Activated naive CD8-positive, alpha-beta T cell (primary cell): ENCODE data around the gene SEZ6.

Experiments
- H3K27ac Mint-ChIP-seq: one replicate; pipeline ENCODE4 v1.8.0; 2021; ENCODE audit warnings: mixed read lengths
- H3K27me3 Mint-ChIP-seq: one replicate; pipeline ENCODE4 v1.8.0; 2021; ENCODE audit warnings: mixed read lengths
- H3K36me3 Mint-ChIP-seq: one replicate; pipeline ENCODE4 v1.8.0; 2021; ENCODE audit warnings: mixed read lengths
- H3K4me1 Mint-ChIP-seq: one replicate; pipeline ENCODE4 v1.8.0; 2021; ENCODE audit warnings: low read depth, mixed read lengths
- H3K4me3 Mint-ChIP-seq: one replicate; pipeline ENCODE4 v1.8.0; 2021; ENCODE audit warnings: mild to moderate bottlenecking, mixed read lengths
- H3K9me3 Mint-ChIP-seq: one replicate; pipeline ENCODE4 v1.8.0; 2021; ENCODE audit warnings: low read depth, mixed read lengths

Gene SEZ6

DNA sequence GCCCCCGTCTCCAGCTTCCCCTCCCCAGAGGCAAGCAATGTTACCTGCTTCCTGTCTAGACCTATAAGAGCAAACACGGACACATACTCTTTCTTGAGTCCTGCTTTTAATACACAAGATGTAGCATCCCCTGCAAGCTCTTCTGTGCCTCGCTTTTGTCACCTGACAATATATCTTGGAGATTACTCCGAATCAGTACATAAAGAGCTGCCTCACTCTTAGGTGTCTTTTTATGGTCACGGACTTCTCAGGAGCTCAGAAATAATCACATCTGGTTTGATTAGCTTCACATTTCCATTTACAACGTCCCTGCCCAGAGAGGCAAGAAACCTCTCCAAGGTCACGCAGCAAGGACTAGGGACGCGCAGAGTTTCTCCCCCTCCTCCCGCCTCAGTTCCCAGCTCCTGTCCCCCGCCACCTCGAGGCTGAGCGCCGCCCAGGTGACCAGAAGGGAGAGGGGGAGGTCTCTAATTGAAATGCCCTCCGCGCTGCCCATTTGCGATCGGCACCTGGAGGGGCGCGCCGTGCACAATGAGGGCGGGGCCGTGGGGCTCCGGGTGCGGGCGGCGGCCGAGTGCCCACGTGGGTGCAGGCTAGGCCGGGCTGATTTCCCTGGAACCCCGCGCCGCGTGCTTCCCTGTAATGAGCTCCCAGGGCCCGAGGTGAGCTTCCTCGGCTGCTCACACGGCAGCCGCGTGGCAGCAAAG, 13.8 kb upstream of the SEZ6 start:
- Mint-ChIP-seq H3K36me3 (peaks cover 3% of the 10 kb centered on the region), H3K4me3 (peak overlapping the region; percentile 40), H3K9me3 (no peaks in the 10 kb centered on the region), H3K27ac (no peak overlapping the region), H3K27me3 (peaks cover 34% of the 10 kb centered on the region), H3K4me1 (peaks cover 13% of the 10 kb centered on the region)

DNA sequence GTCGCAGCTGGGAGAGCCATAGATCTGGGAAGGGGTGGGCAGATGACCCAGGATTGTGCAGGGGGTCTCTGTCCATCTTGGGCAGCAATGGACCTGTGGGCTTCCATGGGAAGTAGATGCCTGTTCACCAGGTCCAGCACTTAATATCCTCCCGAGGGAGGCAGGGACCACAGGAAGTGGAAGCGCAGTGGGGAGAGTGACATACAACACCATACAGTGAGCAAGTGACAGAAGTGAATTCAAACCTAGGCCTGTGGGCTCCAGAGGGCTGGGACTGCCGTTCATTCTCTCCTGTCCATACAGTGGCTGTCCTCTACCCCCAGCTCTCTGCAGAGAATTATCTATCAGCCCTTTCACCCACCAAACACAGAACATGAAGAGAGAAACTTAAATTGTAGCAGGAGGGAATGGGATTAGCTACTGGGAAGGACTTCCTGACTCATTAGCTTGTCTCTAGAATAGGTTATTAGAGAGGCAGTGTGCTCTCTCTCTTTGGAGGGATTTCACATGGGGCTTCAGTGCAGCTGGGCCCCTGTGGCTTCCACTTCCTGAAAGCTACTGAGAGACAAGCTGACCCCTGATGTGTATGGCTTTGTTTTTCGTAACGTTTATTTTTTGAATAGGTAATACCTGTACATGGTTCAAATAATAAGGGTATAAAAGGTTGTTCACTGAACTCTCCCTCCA, 13.1 kb upstream of the SEZ6 start:
- peaks cover 3% of the 10 kb centered on the region for H3K36me3 Mint-ChIP-seq
- peaks cover 30% of the 10 kb centered on the region for H3K27me3 Mint-ChIP-seq
- H3K27ac Mint-ChIP-seq = peak overlapping the region; percentile 54
- H3K4me1 Mint-ChIP-seq = peaks cover 13% of the 10 kb centered on the region
- H3K4me3 Mint-ChIP-seq = peak overlapping the region; percentile 20
- no peaks in the 10 kb centered on the region for H3K9me3 Mint-ChIP-seq

DNA sequence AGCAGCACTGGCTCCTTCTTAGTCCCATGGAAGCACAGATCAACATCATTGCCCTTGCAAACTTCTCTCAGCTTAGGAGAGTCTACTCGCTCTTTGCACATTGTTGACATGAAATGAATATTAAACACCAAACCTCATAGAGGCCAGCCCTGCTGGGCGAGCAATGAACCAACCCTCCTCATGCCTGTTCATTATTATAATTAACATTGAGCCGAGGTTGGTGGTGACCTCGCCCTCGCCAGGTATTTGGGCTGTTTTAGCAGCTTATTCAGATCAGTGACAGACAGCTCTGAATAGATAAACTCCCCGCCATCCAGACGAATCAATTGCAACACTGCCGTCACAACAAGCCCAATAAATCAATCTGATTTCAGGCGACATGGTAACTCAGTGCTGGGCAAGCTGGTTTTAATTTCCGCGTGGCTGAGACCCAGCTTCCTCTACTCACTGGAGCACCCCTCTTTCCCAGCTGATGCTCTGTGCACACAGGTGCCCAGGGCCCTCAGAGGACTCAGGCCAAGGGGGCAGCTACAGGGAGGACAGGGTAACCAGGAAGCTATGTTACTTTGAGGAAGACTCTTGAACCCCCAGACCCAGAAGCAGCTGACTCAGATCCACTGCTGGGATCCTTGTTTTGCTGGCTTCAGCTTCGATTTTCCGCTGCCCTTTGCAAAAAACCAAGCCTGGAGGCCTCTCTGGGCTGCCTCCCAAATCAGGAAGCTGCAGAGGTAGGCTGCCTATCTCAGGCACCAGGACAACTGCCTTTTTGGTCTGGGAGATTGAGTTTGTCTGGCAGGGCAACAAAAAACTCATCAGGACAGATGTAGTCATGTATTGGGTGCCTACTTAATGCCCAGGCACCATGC, 10.7 kb upstream of the SEZ6 start:
- Mint-ChIP-seq H3K27ac (no peak overlapping the region), H3K9me3 (no peaks in the 10 kb centered on the region), H3K36me3 (peaks cover 3% of the 10 kb centered on the region), H3K4me1 (peaks cover 13% of the 10 kb centered on the region), H3K4me3 (no peak overlapping the region), H3K27me3 (peaks cover 22% of the 10 kb centered on the region)

DNA sequence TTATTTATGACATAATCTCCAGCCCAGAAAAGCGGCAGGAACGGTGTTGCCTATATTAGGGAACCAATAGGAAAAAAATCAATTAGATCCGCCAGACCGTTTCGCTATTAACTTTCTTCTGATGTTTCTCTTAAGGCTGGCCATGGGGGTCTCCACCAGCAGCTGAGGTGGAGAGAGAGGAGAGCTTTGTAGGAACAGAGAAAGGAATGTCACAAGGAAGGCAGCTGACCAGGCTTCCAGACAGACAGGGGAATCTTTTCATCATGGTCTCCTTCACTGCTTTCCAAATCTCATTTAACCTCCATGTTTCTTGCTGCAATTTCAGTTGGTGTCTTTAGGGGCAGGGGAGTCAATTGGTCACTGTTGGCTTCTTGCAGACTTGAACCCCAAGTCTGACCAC, 8.9 kb upstream of the SEZ6 start:
- Mint-ChIP-seq H3K27me3 (peaks cover 15% of the 10 kb centered on the region), H3K9me3 (no peaks in the 10 kb centered on the region), H3K4me1 (peaks cover 8% of the 10 kb centered on the region), H3K4me3 (no peak overlapping the region), H3K27ac (no peak overlapping the region), H3K36me3 (no peaks in the 10 kb centered on the region)

GRCh38 chr17:29012535-29012934, 6.7 kb upstream of the SEZ6 start:
- no peak overlapping the region for H3K4me3 Mint-ChIP-seq
- no peaks in the 10 kb centered on the region for H3K36me3 Mint-ChIP-seq
- no peaks in the 10 kb centered on the region for H3K4me1 Mint-ChIP-seq
- no peak overlapping the region for H3K27ac Mint-ChIP-seq
- H3K27me3 Mint-ChIP-seq = peaks cover 11% of the 10 kb centered on the region
- H3K9me3 Mint-ChIP-seq = no peaks in the 10 kb centered on the region

- no peaks in the 10 kb centered on the region for H3K4me1 Mint-ChIP-seq
- H3K4me3 Mint-ChIP-seq = no peak overlapping the region
- no peaks in the 10 kb centered on the region for H3K9me3 Mint-ChIP-seq
- H3K27me3 Mint-ChIP-seq = peaks cover 21% of the 10 kb centered on the region
- H3K36me3 Mint-ChIP-seq = no peaks in the 10 kb centered on the region
- no peak overlapping the region for H3K27ac Mint-ChIP-seq
Measured at GRCh38 chr17:29010586-29010985, 4.8 kb upstream of the SEZ6 start.

- no peaks in the 10 kb centered on the region for H3K9me3 Mint-ChIP-seq
- H3K27me3 Mint-ChIP-seq = peaks cover 21% of the 10 kb centered on the region
- H3K36me3 Mint-ChIP-seq = no peaks in the 10 kb centered on the region
- H3K4me1 Mint-ChIP-seq = no peaks in the 10 kb centered on the region
- no peak overlapping the region for H3K4me3 Mint-ChIP-seq
- no peak overlapping the region for H3K27ac Mint-ChIP-seq
Measured at GRCh38 chr17:29010129-29010528, 4.3 kb upstream of the SEZ6 start.

GRCh38 chr17:29008591-29008990, 2.8 kb upstream of the SEZ6 start:
- Mint-ChIP-seq H3K4me3 (no peak overlapping the region), H3K27ac (no peak overlapping the region), H3K27me3 (peaks cover 31% of the 10 kb centered on the region), H3K36me3 (no peaks in the 10 kb centered on the region), H3K9me3 (no peaks in the 10 kb centered on the region), H3K4me1 (no peaks in the 10 kb centered on the region)

DNA sequence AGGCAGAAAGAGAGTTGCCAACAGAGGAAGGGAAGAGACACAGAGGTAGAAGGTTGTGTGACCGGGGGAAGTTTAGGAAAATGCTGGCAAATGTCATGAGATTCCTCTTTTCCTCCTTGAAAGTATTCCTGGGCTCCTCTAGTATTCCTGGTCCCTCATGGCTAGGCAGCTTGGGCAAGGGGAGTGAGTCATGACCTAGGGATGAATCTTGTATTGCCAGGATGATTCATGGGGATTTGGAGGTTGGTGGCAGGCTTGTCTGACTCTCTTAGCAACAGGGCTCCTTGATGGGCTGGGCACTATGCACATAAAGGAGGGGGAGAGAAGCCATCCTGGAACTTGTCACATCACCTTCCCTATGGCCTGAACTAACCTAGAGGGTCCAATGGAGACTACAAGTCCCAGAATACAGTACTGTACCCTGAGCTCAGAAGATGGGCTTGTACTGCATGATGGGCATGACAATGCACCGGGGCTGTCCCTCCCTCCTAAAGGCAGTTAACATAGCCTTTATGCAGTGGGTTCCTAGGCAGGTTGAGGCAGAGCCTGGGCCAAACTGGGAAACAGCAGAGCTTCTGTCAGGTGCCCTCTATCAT, 2.1 kb upstream of the SEZ6 start:
- Mint-ChIP-seq H3K9me3 (no peaks in the 10 kb centered on the region), H3K27me3 (peaks cover 32% of the 10 kb centered on the region), H3K36me3 (no peaks in the 10 kb centered on the region), H3K4me1 (no peaks in the 10 kb centered on the region), H3K27ac (no peak overlapping the region), H3K4me3 (no peak overlapping the region)

- Mint-ChIP-seq H3K27me3 (peaks cover 35% of the 10 kb centered on the region), H3K9me3 (no peaks in the 10 kb centered on the region), H3K27ac (no peak overlapping the region)
Measured at GRCh38 chr17:29007456-29007855, 1.6 kb upstream of the SEZ6 start.

DNA sequence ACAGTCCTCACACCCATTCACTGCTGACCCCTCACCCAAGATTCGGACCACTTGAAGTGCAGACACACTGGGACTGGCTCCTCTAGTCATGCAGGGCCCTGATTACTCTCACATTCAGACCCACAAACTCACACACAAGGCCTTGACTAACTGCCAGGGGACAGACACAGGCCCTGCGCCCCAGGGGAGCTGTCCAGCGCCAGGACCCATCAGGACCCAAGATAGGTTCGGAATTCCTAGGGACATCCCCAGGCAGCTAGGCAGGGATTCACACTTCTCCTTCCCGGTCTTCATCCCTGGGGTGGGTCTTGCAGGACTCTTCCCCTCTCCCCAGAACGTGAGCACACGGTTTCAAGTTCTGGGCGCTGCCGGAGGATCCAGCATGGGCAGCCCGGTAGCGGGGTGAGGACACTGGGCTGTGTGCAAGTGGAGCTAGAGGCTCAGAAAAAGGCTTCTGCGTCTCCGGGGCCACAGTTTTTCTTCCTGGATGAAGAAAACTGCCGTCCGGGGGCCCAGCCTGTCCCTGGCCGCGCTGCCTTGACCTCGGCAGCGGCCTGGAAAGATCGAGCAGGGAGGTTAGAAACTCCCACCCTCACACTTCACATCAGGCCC, 1.6 kb downstream of the SEZ6 start:
- Mint-ChIP-seq H3K36me3 (no peaks in the 10 kb centered on the region), H3K9me3 (no peaks in the 10 kb centered on the region), H3K27ac (no peak overlapping the region), H3K4me3 (no peak overlapping the region), H3K4me1 (no peaks in the 10 kb centered on the region), H3K27me3 (peaks cover 37% of the 10 kb centered on the region)

More at GRCh38 chr17:29007456-29007855, 1.6 kb upstream of the SEZ6 start:
- Mint-ChIP-seq H3K4me1 (no peaks in the 10 kb centered on the region), H3K36me3 (no peaks in the 10 kb centered on the region), H3K4me3 (no peak overlapping the region)

DNA sequence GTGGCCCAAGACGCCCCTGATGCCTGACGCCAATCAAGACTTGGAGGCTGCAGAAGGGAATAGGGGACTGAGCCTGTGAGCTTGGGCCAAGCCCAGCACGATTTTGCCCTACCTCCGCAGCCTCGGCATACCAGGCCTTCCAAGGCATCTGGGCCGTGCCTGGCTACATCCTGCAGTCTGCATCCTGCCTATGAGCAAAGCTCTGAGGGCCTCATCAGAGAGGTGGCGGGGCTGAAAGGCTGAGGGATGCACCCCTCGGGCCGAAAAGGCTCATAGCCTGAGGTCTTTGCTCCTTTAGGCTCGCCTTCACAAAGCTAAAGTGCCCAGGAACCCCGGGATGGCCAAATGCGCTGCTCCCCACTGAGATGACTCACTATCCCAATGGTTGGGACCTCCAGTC, 2.5 kb downstream of the SEZ6 start:
- Mint-ChIP-seq H3K4me1 (no peaks in the 10 kb centered on the region), H3K27ac (no peak overlapping the region), H3K36me3 (no peaks in the 10 kb centered on the region), H3K9me3 (no peaks in the 10 kb centered on the region), H3K27me3 (peaks cover 36% of the 10 kb centered on the region), H3K4me3 (no peak overlapping the region)

- no peak overlapping the region for H3K4me3 Mint-ChIP-seq
- H3K36me3 Mint-ChIP-seq = no peaks in the 10 kb centered on the region
- no peak overlapping the region for H3K27ac Mint-ChIP-seq
- no peaks in the 10 kb centered on the region for H3K4me1 Mint-ChIP-seq
- no peaks in the 10 kb centered on the region for H3K9me3 Mint-ChIP-seq
- peaks cover 38% of the 10 kb centered on the region for H3K27me3 Mint-ChIP-seq
Measured at GRCh38 chr17:29002811-29003210, 3.0 kb downstream of the SEZ6 start.

DNA sequence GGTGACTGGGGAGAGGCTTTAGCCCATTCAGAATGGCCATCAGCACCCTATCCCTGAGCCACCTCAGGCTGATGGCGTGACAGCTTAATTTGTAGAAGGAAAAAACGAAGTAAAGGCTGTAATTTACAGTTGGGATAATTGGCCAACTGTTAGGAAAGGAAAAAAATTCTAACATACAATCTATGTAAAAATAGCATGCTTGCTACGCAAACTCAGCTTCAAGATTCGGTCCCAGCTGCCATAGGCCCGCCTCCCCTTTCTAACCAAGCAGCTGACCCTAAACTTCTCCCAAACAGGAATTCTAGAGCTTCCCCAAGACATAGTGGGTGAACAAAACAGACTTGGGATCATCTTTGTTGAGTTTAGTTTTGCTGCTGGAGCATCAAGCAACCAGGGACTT, 4.9 kb downstream of the SEZ6 start:
- Mint-ChIP-seq H3K9me3 (no peaks in the 10 kb centered on the region), H3K36me3 (no peaks in the 10 kb centered on the region), H3K4me3 (no peak overlapping the region), H3K27me3 (peaks cover 26% of the 10 kb centered on the region), H3K27ac (no peak overlapping the region), H3K4me1 (no peaks in the 10 kb centered on the region)
